ENCODE results near the gene C19orf85.
"Not testable (repeated sequence)": the region's sequence is repeated elsewhere in the genome, so short reads cannot be mapped to it uniquely, and the experiment has no call there.

The C19orf85 gene

GRCh38 chr19:55457683-55458457 is 6.7 kb downstream of the C19orf85 start:
- no peak for DNase-seq (ENCODE audit: low spot score)

DNA sequence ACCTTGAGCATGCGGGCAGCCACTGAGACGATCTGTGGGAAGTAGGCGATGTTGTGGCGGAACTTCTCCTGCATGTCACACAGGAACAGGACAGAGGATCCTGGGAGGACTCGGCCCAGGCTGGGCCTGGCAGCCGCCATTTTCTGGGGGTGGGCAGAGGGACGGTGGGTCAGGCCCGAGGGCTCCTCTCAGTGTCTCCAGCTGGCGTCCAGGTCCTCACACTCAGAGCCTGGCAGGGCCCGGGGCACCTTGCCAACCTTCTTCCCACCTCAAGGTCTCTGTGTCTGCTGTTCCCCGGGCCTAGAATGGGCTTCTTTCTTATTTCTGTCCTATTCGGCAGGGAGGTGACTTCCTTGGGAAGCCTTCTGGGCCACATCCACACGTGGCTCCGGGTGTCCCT is 8.2 kb downstream of the C19orf85 start:
- DNase-seq (ENCODE audit: low spot score) = no peak

- DNase-seq (ENCODE audit: low spot score) = no peak
Observed at GRCh38 chr19:55455576-55456235, 8.8 kb downstream of the C19orf85 start.

GRCh38 chr19:55454787-55455243 is 9.7 kb downstream of the C19orf85 start:
- peak; percentile 59 for DNase-seq (ENCODE audit: low spot score)

DNA sequence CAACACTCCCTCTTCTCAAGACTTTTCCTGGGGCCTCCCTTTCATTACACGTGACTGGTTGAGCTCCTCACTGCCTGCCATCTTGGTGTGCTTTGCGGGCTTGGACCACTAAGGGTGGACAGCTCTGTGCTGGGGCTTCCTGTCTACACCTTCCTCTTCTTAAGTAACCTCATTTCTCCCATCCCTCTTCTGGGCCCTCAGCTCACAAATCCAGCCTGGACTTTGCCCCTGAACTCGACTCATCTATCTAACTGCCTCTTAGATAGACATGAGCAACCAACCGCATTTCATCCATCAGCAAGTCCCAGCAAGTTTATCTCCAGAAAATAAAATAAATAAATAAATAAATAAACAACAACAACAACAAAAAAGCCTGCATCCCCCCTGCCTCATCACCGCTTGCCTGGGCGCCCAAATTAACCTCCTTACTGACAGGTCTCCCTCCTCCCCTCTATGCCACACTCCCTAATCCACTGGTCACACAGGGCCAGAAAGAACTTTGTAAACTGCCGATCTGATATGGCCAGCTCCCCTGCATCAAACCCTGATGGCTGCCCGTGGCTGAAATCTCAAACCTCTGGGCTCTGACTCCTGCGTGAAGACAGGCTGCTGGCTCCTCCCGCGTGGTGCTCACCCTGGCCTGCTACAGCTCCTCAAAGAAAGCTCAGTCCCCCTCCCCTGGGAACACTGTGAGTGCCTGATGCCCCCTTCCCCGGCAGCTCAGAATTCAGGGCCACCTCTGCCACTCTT is 10.9 kb downstream of the C19orf85 start:
- no peak for DNase-seq (ENCODE audit: low spot score)

GRCh38 chr19:55452749-55453346 is 11.7 kb downstream of the C19orf85 start:
- peak; percentile 50 for DNase-seq (ENCODE audit: low spot score)

GRCh38 chr19:55451965-55452748 is 12.4 kb downstream of the C19orf85 start:
- no peak for DNase-seq (ENCODE audit: low spot score)

GRCh38 chr19:55451163-55451964 is 13.2 kb downstream of the C19orf85 start:
- DNase-seq (ENCODE audit: low spot score) = no peak

- DNase-seq (ENCODE audit: low spot score) = no peak
Observed at GRCh38 chr19:55449469-55449868, 15.1 kb downstream of the C19orf85 start.

- not testable (repeated sequence) for DNase-seq (ENCODE audit: low spot score)
Observed at GRCh38 chr19:55448175-55448490, 16.4 kb downstream of the C19orf85 start.

DNA sequence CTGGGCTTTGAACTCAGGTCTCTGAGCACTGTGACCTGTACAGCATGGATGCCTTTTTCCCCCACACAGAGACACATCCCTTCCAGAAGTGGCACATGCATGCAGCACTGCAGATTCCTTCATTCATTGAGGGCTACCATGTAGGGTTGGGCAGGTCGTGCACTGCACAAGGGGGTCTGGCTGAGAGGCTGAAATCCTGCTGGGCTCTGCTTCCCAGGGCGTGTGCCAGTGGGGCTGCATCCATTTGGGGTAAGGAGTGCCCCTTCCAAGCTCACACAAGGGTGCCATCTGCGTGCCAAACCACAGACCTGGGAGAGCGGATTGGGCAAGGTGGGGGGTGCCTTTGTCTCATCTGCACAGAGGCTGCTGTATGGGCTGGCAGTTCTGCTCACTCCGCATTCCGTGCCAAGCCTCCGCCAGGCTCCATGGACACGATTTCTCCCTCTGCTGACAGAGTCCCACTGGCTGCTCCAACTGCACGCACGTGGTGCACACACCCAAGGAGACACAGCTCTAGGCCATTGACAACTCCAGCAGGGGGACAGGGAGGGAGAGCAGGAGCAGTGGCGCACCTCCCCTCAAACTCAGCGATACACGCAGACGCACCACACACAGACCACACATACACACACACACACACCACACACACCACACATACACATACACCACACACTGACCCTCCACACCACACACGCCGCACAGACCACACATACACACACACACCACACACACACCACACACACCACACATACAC is 17.0 kb downstream of the C19orf85 start:
- no peak for DNase-seq (ENCODE audit: low spot score)

GRCh38 chr19:55446060-55446459 is 18.5 kb downstream of the C19orf85 start:
- DNase-seq (ENCODE audit: low spot score) = no peak

GRCh38 chr19:55444646-55445045 is 19.9 kb downstream of the C19orf85 start:
- DNase-seq (ENCODE audit: low spot score) = no peak

DNA sequence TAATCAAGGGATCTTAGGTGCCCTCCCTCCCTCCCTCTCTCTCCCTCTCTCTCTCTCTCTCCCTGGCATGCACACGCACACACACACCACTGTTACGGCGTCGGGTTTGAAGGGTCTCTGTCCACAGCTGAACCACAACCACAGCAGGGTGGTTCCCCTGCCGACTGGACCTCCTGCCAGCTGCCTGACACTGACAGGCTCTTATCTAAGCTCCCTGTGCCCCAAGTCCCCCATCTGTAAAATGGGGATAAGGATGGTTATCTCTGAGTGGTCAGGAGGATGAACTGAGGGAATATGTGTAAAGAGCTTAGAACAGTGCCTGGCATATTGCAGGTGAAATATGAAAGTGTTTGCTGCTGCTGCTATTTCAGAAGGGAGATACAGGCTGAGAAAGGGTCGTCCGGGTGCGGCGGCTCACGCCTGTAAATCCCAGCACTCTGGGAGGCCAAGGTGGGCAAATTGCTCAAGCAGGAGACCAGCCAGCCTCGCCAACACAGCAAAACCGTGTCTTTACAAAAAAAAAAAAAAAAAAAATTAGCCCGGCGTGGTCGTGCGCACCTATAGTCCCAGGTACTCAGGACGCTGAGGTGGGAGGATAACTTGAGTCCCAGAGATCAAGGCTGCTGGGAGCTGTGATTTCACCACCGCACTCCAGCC is 20.6 kb downstream of the C19orf85 start:
- no peak for DNase-seq (ENCODE audit: low spot score)

DNA sequence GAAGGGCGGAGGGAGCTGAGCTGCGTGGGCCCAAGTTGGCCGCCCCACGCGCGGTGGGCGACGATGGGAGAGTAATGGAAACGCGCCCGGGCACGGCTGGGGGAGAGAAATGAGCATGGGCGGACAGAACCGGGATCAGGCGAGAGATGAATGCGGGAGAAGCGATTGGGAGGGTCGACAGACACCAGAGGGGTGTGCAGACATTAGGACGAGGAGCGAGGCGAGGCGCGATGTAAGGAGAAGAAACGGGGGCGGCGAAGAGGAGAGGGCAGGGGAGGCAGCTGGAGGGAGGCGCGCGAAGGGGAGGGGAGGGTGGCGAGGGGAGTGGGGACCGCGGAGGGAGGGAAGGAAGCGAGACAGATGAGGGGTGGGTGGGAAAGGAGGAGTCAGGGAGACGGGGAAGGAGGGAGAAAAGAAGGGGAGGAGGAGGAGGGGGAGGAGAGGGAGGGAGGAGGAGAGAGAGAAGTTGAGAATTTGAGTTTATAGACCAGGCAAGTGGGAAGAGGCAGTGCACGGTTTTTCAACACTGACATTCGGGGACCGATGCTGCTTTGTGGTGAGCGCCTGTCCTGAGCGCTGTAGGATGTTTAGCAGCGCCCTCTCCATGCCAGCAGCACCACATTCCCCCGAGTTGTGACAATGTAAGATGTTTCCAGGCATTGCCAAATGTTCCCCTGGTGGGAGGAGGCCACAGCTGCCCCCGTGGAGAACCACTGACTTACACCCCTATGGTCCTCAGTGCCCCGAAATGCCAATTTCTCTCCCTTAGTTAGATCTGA is 21.3 kb downstream of the C19orf85 start, which contains the start of gene SHISA7:
SHISA7 (minus strand) TSS at position 256 of the 779 bp plus-strand sequence. CDS start 437 bp downstream, outside the sequence.
- no peak for DNase-seq (ENCODE audit: low spot score)

DNA sequence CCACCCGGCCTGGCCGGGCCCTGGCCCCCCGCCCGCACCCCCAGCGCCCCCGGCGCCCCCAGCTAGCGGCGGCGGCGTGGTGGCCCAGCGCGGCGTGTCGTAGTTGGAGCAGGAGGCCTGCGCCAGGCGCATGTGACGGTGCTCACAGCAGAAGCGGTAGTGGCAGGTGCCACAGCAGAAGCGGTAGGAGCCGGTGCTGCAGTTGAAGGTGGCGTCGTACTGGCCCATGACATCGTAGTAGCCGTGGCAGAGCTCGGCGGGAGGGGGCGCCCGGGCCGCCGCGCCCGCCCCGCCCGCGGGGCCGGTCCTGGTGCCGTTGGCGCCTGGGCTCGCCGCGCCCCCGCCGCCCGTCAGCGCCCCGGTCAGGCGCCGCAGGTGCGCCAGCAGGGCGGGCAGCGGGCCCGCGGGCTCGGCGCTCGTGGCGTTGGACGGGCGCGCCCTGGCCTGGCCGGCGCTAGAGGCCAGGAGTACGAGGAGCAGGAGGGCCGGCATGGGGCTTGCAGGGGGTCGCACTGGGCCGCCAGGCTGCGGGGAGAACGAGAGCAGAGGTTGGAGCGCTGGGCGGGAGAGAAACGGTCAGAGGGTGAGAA is 22.1 kb downstream of the C19orf85 start:
- DNase-seq (ENCODE audit: low spot score) = no peak

DNA sequence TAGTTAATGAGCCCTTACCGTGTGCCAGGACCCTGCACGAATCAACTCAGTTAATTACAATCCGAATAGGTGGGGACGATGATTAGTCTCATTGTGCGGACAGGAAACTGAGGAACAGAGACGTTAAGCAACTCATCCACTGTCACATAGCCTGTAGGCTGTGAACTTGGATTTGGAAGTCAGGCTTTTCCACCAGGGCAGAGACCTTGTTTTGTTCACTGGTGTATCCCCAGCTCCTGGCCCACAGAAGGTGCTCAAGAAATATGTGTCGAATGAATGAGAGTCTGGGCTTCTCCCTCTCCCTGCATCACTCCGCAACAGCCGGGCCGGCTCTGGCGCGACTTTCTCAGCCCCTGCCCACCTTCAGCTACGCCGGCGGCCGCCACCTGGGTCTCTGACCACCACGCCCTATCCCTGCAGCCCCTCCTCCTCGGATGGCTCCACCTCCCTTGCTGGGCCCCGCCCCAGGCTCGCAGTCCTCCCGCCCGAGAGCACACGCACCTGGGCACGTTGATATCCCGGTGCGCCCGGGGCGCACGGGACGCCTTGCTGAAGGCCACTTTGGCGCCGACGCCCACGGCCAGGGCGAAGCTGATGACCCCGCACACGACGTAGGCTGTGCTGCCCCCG is 22.7 kb downstream of the C19orf85 start:
- DNase-seq (ENCODE audit: low spot score) = no peak

DNA sequence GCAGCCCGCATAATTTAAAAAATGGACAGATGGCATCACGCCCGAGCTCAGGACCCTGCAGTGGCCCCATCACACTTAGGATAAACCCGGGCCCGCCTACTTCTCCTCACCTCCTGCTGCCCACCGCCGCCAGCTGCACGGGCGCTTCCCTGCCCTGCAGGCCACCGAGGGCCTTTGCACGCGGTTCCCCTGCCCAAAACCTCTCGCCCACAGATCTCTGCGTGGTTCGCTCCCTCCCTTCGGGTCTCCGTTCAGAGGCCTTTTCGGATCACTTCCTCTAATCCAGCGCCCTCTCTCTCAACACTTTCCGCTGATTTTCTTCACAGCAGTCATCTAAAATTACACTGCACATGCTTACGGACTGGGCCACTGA is 23.2 kb downstream of the C19orf85 start:
- DNase-seq (ENCODE audit: low spot score) = no peak

All from kidney capillary endothelial cell (primary cell).